ENCODE results near the gene HIVEP3.

- TF ChIP-seq POLR2A (IDR thresholded peaks at IDR 0.05) (no peak), CTCF (IDR thresholded peaks at IDR 0.05) (no peak)
These were observed 383.0 kb downstream of the HIVEP3 start for GRCh38 chr1:41535716-41536115.

All from body of pancreas (tissue), 4 donors.